Measurements from ENCODE around the gene SH2D5. TPM values are rescaled to one million over a fixed set of nuclear protein-coding genes. Genes with fewer than 3 reads are reported as not detected.

Gene SH2D5
- total RNA-seq, 1 experiment from 2014 or later: 8.7 TPM

GRCh38 chr1:20723159-20723536, 9.4 kb downstream of the SH2D5 start:
- Histone ChIP-seq H4K20me1 (ENCODE audit: control insufficient read depth, insufficient read depth, insufficient read length) (no peaks in the 10 kb centered on the region), H2AK5ac (ENCODE audit: insufficient read length, low read length) (no peak overlapping the region), H2BK5ac (ENCODE audit: insufficient read length, low read length) (no peak overlapping the region), H3K4me2 (ENCODE audit: insufficient read depth, insufficient read length, low read length) (no peak overlapping the region), H3K79me1 (ENCODE audit: insufficient read depth, low read depth, low read length, poor library complexity, severe bottlenecking) (no peaks in the 10 kb centered on the region), H4K91ac (ENCODE audit: insufficient read length, low read depth, low read length) (no peak overlapping the region), H3K14ac (ENCODE audit: insufficient read depth, low read length) (no peak overlapping the region), H3T11ph (ENCODE audit: low read length) (no peak overlapping the region), H4K5ac (ENCODE audit: insufficient read length, low read depth, low read length) (no peak overlapping the region), H3K79me2 (ENCODE audit: insufficient read depth, low read length) (no peaks in the 10 kb centered on the region), H3K23ac (ENCODE audit: insufficient read length, low read depth, low read length) (no peak overlapping the region), H3K4ac (ENCODE audit: low read depth, low read length) (no peak overlapping the region), H3K27me3 (ENCODE audit: insufficient read depth, low read length) (no peaks in the 10 kb centered on the region; the same call in 1 of the 2 replicates), H2BK15ac (ENCODE audit: low read depth, low read length) (no peak overlapping the region), H3K9ac (ENCODE audit: extremely low read depth, insufficient read length, low read length) (no peak overlapping the region), H2BK12ac (ENCODE audit: insufficient read length, low read depth, low read length) (no peak overlapping the region), H2AFZ (ENCODE audit: low read length) (no peak overlapping the region), H2BK20ac (ENCODE audit: low read depth, low read length, poor library complexity, severe bottlenecking) (no peak overlapping the region), H3K18ac (ENCODE audit: insufficient read length, low read depth, low read length) (no peak overlapping the region), H4K8ac (replicated peaks; ENCODE audit: insufficient read length, low read depth, low read length) (no peak overlapping the region), H3K27ac (ENCODE audit: insufficient read length, low read depth, low read length) (no peak overlapping the region), H3K4me1 (ENCODE audit: insufficient read depth, low read length) (peaks cover 3% of the 10 kb centered on the region; the same call in 1 of the 2 replicates), H3K23me2 (ENCODE audit: insufficient read length, low read depth, low read length, poor library complexity, severe bottlenecking) (peaks cover 2% of the 10 kb centered on the region), H3K56ac (ENCODE audit: insufficient read length, low read depth, low read length) (no peak overlapping the region), H3K9me3 (ENCODE audit: control insufficient read depth, low read depth, low read length) (no peaks in the 10 kb centered on the region), H2BK120ac (ENCODE audit: low read depth, low read length, poor library complexity, severe bottlenecking) (no peak overlapping the region)
- peaks cover 13 to 20% of the 10 kb centered on the region in 2 experiments for H3K4me1 Mint-ChIP-seq
- no peak overlapping the region for H3K27ac Mint-ChIP-seq
- no peaks in the 10 kb centered on the region for H3K9me3 Mint-ChIP-seq
- WGBS (ENCODE audit: extremely low coverage, insufficient read length, low lambda C conversion rate): no CpG with 5 or more reads among the region's 4 CpGs
- H3K36me3 Mint-ChIP-seq (ENCODE audit: insufficient read depth in 1 of 3, low read depth in 3 of 3): no peaks in the 10 kb centered on the region
- no peak for TF ChIP-seq CTCF (conservative IDR thresholded peaks at IDR 0.05)
- no peak overlapping the region for H3K4me3 Mint-ChIP-seq
- no peak for DNase-seq
- peaks cover 28% of the 10 kb centered on the region for H3K27me3 Mint-ChIP-seq (ENCODE audit: low read depth)

Measured in H9 (cell line).